A549 (cell line): Measurements from ENCODE around the gene FAM9C. TPM values are rescaled to one million over a fixed set of nuclear protein-coding genes. Genes with fewer than 3 reads are reported as not detected.

Experiments used
- ATAC-seq, 2 experiments: fragments of 200-7000 bp in 1 of 2; fragments of >200 bp in 1 of 2; cut with Nextera tagmentation in 1 of 2; cut with Tn5 transposase in 1 of 2; 3 replicates each; pipeline versions ENCODE4 v1.8.0 to v1.9.1; 2018 to 2020; ENCODE audit warnings: mild to moderate bottlenecking in 1 of 2, moderate library complexity in 1 of 2
- CTCF ChIA-PET: fragments of 300-600 bp; sonication (Branson Sonifier 250); formaldehyde crosslinking; extraction: SDS; loops from one replicate; lab custom pipeline; 2021; ENCODE audit warnings: antibody characterized with exemption, inconsistent platforms; lab: Yijun Ruan, JAX
- POLR2A ChIA-PET: fragments of 350-600 bp; formaldehyde crosslinking; extraction: SDS; loops from one replicate; lab custom pipeline; 2021; ENCODE audit warnings: antibody characterized with exemption, inconsistent platforms; lab: Yijun Ruan, JAX
- DNase-seq, 2 experiments: peaks; one replicate each; pipeline versions ENCODE4 v3.0.0 to v3.0.0-alpha.2; 2011 to 2016; ENCODE audit warnings: low read depth in 1 of 2, low spot score in 1 of 2
- FAIRE-seq: peaks from 2 replicates; lab custom pipeline; 2011; peaks lifted over from hg19 to GRCh38; lab: Jason Lieb, UNC
- H3K27ac ChIP-seq, 2 experiments: fragments of >200 bp; sonication (Bioruptor Twin); formaldehyde crosslinking; 3 replicates each; pipeline ENCODE4 v1.5.1; 2016 to 2017
- H3K4me1 ChIP-seq: fragments of >200 bp; sonication (Bioruptor Twin); formaldehyde crosslinking; 3 replicates; pipeline ENCODE4 v1.6.1; 2016
- H3K4me2 ChIP-seq: fragments of >200 bp; sonication (Bioruptor Twin); formaldehyde crosslinking; 3 replicates; pipeline ENCODE4 v1.6.1; 2016
- H3K4me3 ChIP-seq: fragments of >200 bp; sonication (Bioruptor Twin); formaldehyde crosslinking; 3 replicates; pipeline ENCODE4 v1.5.1; 2016
- H3K9me3 ChIP-seq: fragments of >200 bp; sonication (Bioruptor Twin); formaldehyde crosslinking; 3 replicates; pipeline ENCODE4 v1.6.1; 2016
- ATOH8 ChIP-seq: fragments of 250-450 bp; sonication (Bioruptor Pico); IDR thresholded peaks from 2 replicates; pipeline ENCODE4 v1.5.0; 2020; ENCODE audit warnings: low read depth, mild to moderate bottlenecking, moderate library complexity
- CTCF ChIP-seq: fragments of >200 bp; sonication (Bioruptor Twin); formaldehyde crosslinking; IDR thresholded peaks from 3 replicates; pipeline ENCODE4 v1.5.1; 2016
- EHMT2 ChIP-seq: fragments of 200-600 bp; sonication (generic); IDR thresholded peaks from 2 replicates; pipeline ENCODE4 v1.6.1; 2016; ENCODE audit warnings: antibody characterized with exemption, low read depth, mild to moderate bottlenecking, moderate library complexity
- FOSL2 ChIP-seq, 2 experiments: fragments of 450-650 bp in 1 of 2; fragments of >200 bp in 1 of 2; sonication (Bioruptor Twin) in 1 of 2; formaldehyde crosslinking; IDR thresholded peaks; 2 replicates each; pipeline versions ENCODE4 v1.5.0 to v1.6.1; 2016 to 2020; ENCODE audit warnings: mild to moderate bottlenecking in 1 of 2, moderate library complexity in 1 of 2
- HES2 ChIP-seq: fragments of >200 bp; sonication (Bioruptor Twin); formaldehyde crosslinking; IDR thresholded peaks from 2 replicates; pipeline ENCODE4 v1.6.1; 2016
- HOXB13 ChIP-seq: fragments of 250-450 bp; sonication (Bioruptor Pico); IDR thresholded peaks from 2 replicates; pipeline ENCODE4 v1.5.0; 2020; ENCODE audit warnings: low read depth, mild to moderate bottlenecking, moderate library complexity
- JUN ChIP-seq, 2 experiments: fragments of >200 bp; sonication (Bioruptor Twin); formaldehyde crosslinking; IDR thresholded peaks; 2 replicates in 1 of 2; 3 replicates in 1 of 2; pipeline ENCODE4 v1.6.1; 2016 to 2017
- JUNB ChIP-seq: fragments of >200 bp; sonication (Bioruptor Twin); formaldehyde crosslinking; IDR thresholded peaks from 2 replicates; pipeline ENCODE4 v1.6.1; 2016
- KDM1A ChIP-seq: fragments of 200-600 bp; sonication (generic); IDR thresholded peaks from 2 replicates; pipeline ENCODE4 v1.6.1; 2016; ENCODE audit warnings: low read depth, mild to moderate bottlenecking
- MAZ ChIP-seq: fragments of 150-350 bp; IDR thresholded peaks from 2 replicates; pipeline ENCODE4 v1.6.1; 2014; ENCODE audit warnings: antibody characterized with exemption, low read depth, low read length, borderline replicate concordance
- NFE2L2 ChIP-seq: fragments of 150-350 bp; conservative IDR thresholded peaks from 2 replicates; pipeline ENCODE4 v1.6.1; 2014; ENCODE audit warnings: low read length
- NPAS2 ChIP-seq: fragments of 250-450 bp; sonication (Bioruptor Pico); IDR thresholded peaks from 2 replicates; pipeline ENCODE4 v1.8.0; 2022; ENCODE audit warnings: mild to moderate bottlenecking, moderate library complexity, borderline replicate concordance
- PHF8 ChIP-seq: fragments of 200-600 bp; sonication (generic); IDR thresholded peaks from 2 replicates; pipeline ENCODE4 v1.6.1; 2016; ENCODE audit warnings: low read depth, mild to moderate bottlenecking, antibody characterized with exemption, moderate library complexity, borderline replicate concordance
- POLR2AphosphoS2 ChIP-seq: conservative IDR thresholded peaks from 2 replicates; pipeline ENCODE4 v1.6.1; 2012; ENCODE audit warnings: low read length, improper control_type of control experiment, inconsistent platforms
- RARB ChIP-seq: fragments of 250-450 bp; sonication (Bioruptor Pico); IDR thresholded peaks from 2 replicates; pipeline ENCODE4 v1.8.0; 2021; ENCODE audit warnings: mild to moderate bottlenecking, moderate library complexity
- RCOR1 ChIP-seq: fragments of 150-350 bp; IDR thresholded peaks from 2 replicates; pipeline ENCODE4 v1.6.1; 2014; ENCODE audit warnings: antibody characterized with exemption, low read length, low read depth
- REST ChIP-seq: fragments of 200-600 bp; sonication (generic); IDR thresholded peaks from 2 replicates; pipeline ENCODE4 v1.6.1; 2016; ENCODE audit warnings: antibody characterized with exemption, mild to moderate bottlenecking, moderate library complexity
- RFX5 ChIP-seq: fragments of 450-650 bp; IDR thresholded peaks from 2 replicates; pipeline ENCODE4 v1.7.1; 2014; ENCODE audit warnings: antibody characterized with exemption, mild to moderate bottlenecking, moderate library complexity
- SREBF2 ChIP-seq: fragments of 450-650 bp; IDR thresholded peaks from 2 replicates; pipeline ENCODE4 v1.6.1; 2014; ENCODE audit warnings: mild to moderate bottlenecking, moderate library complexity
- TFCP2L1 ChIP-seq: fragments of 250-450 bp; sonication (Bioruptor Pico); IDR thresholded peaks from 2 replicates; pipeline ENCODE4 v1.5.0; 2021; ENCODE audit warnings: mild to moderate bottlenecking
- WGBS: methylation state at CpG from one replicate; pipeline ENCODE4 v1.1.6; 2017; ENCODE audit errors: missing lambda C conversion rate; 5-methylcytosine and 5-hydroxymethylcytosine counted together
- polyA plus RNA-seq, 4 experiments: library from polyadenylated mRNA; depleted of rRNA in 3 of 4; stranded (reverse); fragments of >200 nt; fragmentation: RNase III in 1 of 4; extraction: RNeasy Plus Mini Kit Qiagen cat#74134 plus additional on column Dnase treatment in 1 of 4; gene quantifications; 2 replicates in 3 of 4; 3 replicates in 1 of 4; pipeline ENCODE4 v1.2.3, GENCODE V29; 2011 to 2017

Gene FAM9C
- polyA plus RNA-seq, 2 of the 4 experiments (the other 2 are of a cell fraction): 0.03 TPM; not detected in 1

- Histone ChIP-seq H3K9me3 (no peaks in the 10 kb centered on the region), H3K4me3 (no peak overlapping the region), H3K4me1 (peaks cover 45% of the 10 kb centered on the region)
- CTCF ChIA-PET: interaction anchor here (1.4 to 2.0 kb wide), 2 partner anchors 21 to 48 kb away, joined by 3 to 7 read pairs; no protein-coding TSS in a partner anchor
- ATAC-seq (peak in 1 of 2 experiments; percentile 25; a peak in 1 of 6 replicates), DNase-seq (no peak)
- POLR2A ChIA-PET: no interaction called here
- TF ChIP-seq NFE2L2 (no peak), FOSL2 (IDR thresholded peaks at IDR 0.05) (no peak), FOSL2 (CRISPR knock-in tag; IDR thresholded peaks at IDR 0.05) (no peak), JUN (IDR thresholded peaks at IDR 0.05) (no peak), CTCF (no peak), HES2 (no peak), ATOH8 (CRISPR knock-in tag) (no peak), NPAS2 (no peak), POLR2AphosphoS2 (no peak), JUNB (no peak), HOXB13 (CRISPR knock-in tag) (no peak), SREBF2 (no peak), KDM1A (no peak), TFCP2L1 (CRISPR knock-in tag) (no peak), RCOR1 (no peak), RARB (CRISPR knock-in tag) (no peak), PHF8 (no peak), MAZ (no peak), EHMT2 (no peak), REST (no peak), RFX5 (no peak)
- TF ChIP-seq, all 56 proteins: peak for 0
- peak overlapping the region; percentile 36; the same call in 2 of the 3 replicates for H3K4me2 ChIP-seq
- peak overlapping the region; percentile 41 to 47; a peak in 4 of 6 replicates for H3K27ac ChIP-seq
- 54% methylated on average over 1 of the region's 1 CpG for WGBS
- no peak for FAIRE-seq
Observed at GRCh38 chrX:12993826-12994225, 50.6 kb downstream of the FAM9C start.
